Measurements from ENCODE around the gene LGALS1.

LGALS1 gene

GRCh38 chr22:37634417-37634924 is 41.0 kb upstream of the LGALS1 start:
- H3K36me3 Mint-ChIP-seq (ENCODE audit: low read depth): peaks cover 8% of the 10 kb centered on the region
- H3K4me3 Mint-ChIP-seq: peak overlapping the region; percentile 67
- H3K27me3 Mint-ChIP-seq (ENCODE audit: low read depth): no peaks in the 10 kb centered on the region
- H3K9me3 Mint-ChIP-seq: no peaks in the 10 kb centered on the region
- peaks cover 52% of the 10 kb centered on the region for H3K4me1 Mint-ChIP-seq (ENCODE audit: low read depth)
- H3K27ac Mint-ChIP-seq: peak overlapping the region; percentile 93

GRCh38 chr22:37635157-37635556 is 40.3 kb upstream of the LGALS1 start:
- Mint-ChIP-seq H3K27ac (peak overlapping the region; percentile 93), H3K4me1 (ENCODE audit: low read depth) (peaks cover 52% of the 10 kb centered on the region), H3K36me3 (ENCODE audit: low read depth) (peaks cover 8% of the 10 kb centered on the region), H3K4me3 (peak overlapping the region; percentile 26), H3K27me3 (ENCODE audit: low read depth) (no peaks in the 10 kb centered on the region), H3K9me3 (no peaks in the 10 kb centered on the region)

- peak overlapping the region; percentile 86 for H3K27ac Mint-ChIP-seq
- peak overlapping the region; percentile 54 for H3K4me3 Mint-ChIP-seq
- no peaks in the 10 kb centered on the region for H3K9me3 Mint-ChIP-seq
- no peaks in the 10 kb centered on the region for H3K27me3 Mint-ChIP-seq (ENCODE audit: low read depth)
- peaks cover 51% of the 10 kb centered on the region for H3K4me1 Mint-ChIP-seq (ENCODE audit: low read depth)
- peaks cover 10% of the 10 kb centered on the region for H3K36me3 Mint-ChIP-seq (ENCODE audit: low read depth)
Measured at GRCh38 chr22:37636186-37636948, 39.1 kb upstream of the LGALS1 start.

GRCh38 chr22:37636949-37637273 is 38.5 kb upstream of the LGALS1 start:
- Mint-ChIP-seq H3K9me3 (no peaks in the 10 kb centered on the region), H3K27ac (peak overlapping the region; percentile 86), H3K4me3 (peak overlapping the region; percentile 17)

GRCh38 chr22:37638391-37639069 is 36.9 kb upstream of the LGALS1 start:
- H3K27ac Mint-ChIP-seq: peak overlapping the region; percentile 92
- peak overlapping the region; percentile 90 for H3K4me3 Mint-ChIP-seq
- peaks cover 17% of the 10 kb centered on the region for H3K36me3 Mint-ChIP-seq (ENCODE audit: low read depth)
- H3K9me3 Mint-ChIP-seq: no peaks in the 10 kb centered on the region
- peaks cover 53% of the 10 kb centered on the region for H3K4me1 Mint-ChIP-seq (ENCODE audit: low read depth)
- H3K27me3 Mint-ChIP-seq (ENCODE audit: low read depth): no peaks in the 10 kb centered on the region

More at GRCh38 chr22:37636949-37637273, 38.5 kb upstream of the LGALS1 start:
- H3K36me3 Mint-ChIP-seq (ENCODE audit: low read depth): peaks cover 7% of the 10 kb centered on the region
- no peaks in the 10 kb centered on the region for H3K27me3 Mint-ChIP-seq (ENCODE audit: low read depth)
- peaks cover 51% of the 10 kb centered on the region for H3K4me1 Mint-ChIP-seq (ENCODE audit: low read depth)

GRCh38 chr22:37639070-37639760 is 36.2 kb upstream of the LGALS1 start, which contains the start of gene SH3BP1:
Gene SH3BP1 (plus strand): TSS chr22:37639669. CDS start chr22:37639788, 119 bp downstream.
- Mint-ChIP-seq H3K9me3 (no peaks in the 10 kb centered on the region), H3K36me3 (ENCODE audit: low read depth) (peaks cover 20% of the 10 kb centered on the region), H3K27me3 (ENCODE audit: low read depth) (no peaks in the 10 kb centered on the region), H3K27ac (peak within 1 kb of the TSS; percentile 99), H3K4me1 (ENCODE audit: low read depth) (peaks cover 51% of the 10 kb centered on the region), H3K4me3 (peak within 1 kb of the TSS; percentile 100)

GRCh38 chr22:37639771-37640590 is 35.5 kb upstream of the LGALS1 start:
- H3K27ac Mint-ChIP-seq: peak overlapping the region; percentile 99
- no peaks in the 10 kb centered on the region for H3K27me3 Mint-ChIP-seq (ENCODE audit: low read depth)
- H3K4me3 Mint-ChIP-seq: peak overlapping the region; percentile 100
- peaks cover 43% of the 10 kb centered on the region for H3K4me1 Mint-ChIP-seq (ENCODE audit: low read depth)
- H3K9me3 Mint-ChIP-seq: no peaks in the 10 kb centered on the region
- peaks cover 22% of the 10 kb centered on the region for H3K36me3 Mint-ChIP-seq (ENCODE audit: low read depth)

- peak overlapping the region; percentile 100 for H3K4me3 Mint-ChIP-seq
- no peaks in the 10 kb centered on the region for H3K9me3 Mint-ChIP-seq
- peaks cover 23% of the 10 kb centered on the region for H3K36me3 Mint-ChIP-seq (ENCODE audit: low read depth)
- peak overlapping the region; percentile 99 for H3K27ac Mint-ChIP-seq
- H3K4me1 Mint-ChIP-seq (ENCODE audit: low read depth): peaks cover 43% of the 10 kb centered on the region
- no peaks in the 10 kb centered on the region for H3K27me3 Mint-ChIP-seq (ENCODE audit: low read depth)
Measured at GRCh38 chr22:37640591-37641560, 34.6 kb upstream of the LGALS1 start.

- Mint-ChIP-seq H3K27ac (no peak overlapping the region), H3K36me3 (ENCODE audit: low read depth) (peaks cover 23% of the 10 kb centered on the region)
Measured at GRCh38 chr22:37641561-37641949, 33.9 kb upstream of the LGALS1 start.

GRCh38 chr22:37643225-37643847 is 32.1 kb upstream of the LGALS1 start:
- Mint-ChIP-seq H3K27ac (peak overlapping the region; percentile 14), H3K4me1 (ENCODE audit: low read depth) (peaks cover 21% of the 10 kb centered on the region), H3K27me3 (ENCODE audit: low read depth) (no peaks in the 10 kb centered on the region), H3K4me3 (peak overlapping the region; percentile 42), H3K9me3 (no peaks in the 10 kb centered on the region), H3K36me3 (ENCODE audit: low read depth) (peaks cover 25% of the 10 kb centered on the region)

More at GRCh38 chr22:37641561-37641949, 33.9 kb upstream of the LGALS1 start:
- Mint-ChIP-seq H3K4me1 (ENCODE audit: low read depth) (peaks cover 38% of the 10 kb centered on the region), H3K27me3 (ENCODE audit: low read depth) (no peaks in the 10 kb centered on the region), H3K4me3 (peak overlapping the region; percentile 100), H3K9me3 (no peaks in the 10 kb centered on the region)

GRCh38 chr22:37647317-37647716 is 28.1 kb upstream of the LGALS1 start:
- peaks cover 39% of the 10 kb centered on the region for H3K36me3 Mint-ChIP-seq (ENCODE audit: low read depth)
- H3K4me1 Mint-ChIP-seq (ENCODE audit: low read depth): peaks cover 9% of the 10 kb centered on the region
- H3K4me3 Mint-ChIP-seq: no peak overlapping the region
- H3K9me3 Mint-ChIP-seq: no peaks in the 10 kb centered on the region
- no peaks in the 10 kb centered on the region for H3K27me3 Mint-ChIP-seq (ENCODE audit: low read depth)
- H3K27ac Mint-ChIP-seq: no peak overlapping the region

- Mint-ChIP-seq H3K36me3 (ENCODE audit: low read depth) (peaks cover 39% of the 10 kb centered on the region), H3K4me3 (no peak overlapping the region), H3K9me3 (no peaks in the 10 kb centered on the region), H3K27ac (no peak overlapping the region), H3K4me1 (ENCODE audit: low read depth) (peaks cover 9% of the 10 kb centered on the region), H3K27me3 (ENCODE audit: low read depth) (no peaks in the 10 kb centered on the region)
Measured at GRCh38 chr22:37647928-37648327, 27.5 kb upstream of the LGALS1 start.

Data from T-helper 1 cell treated with Interleukin-12 subunit alpha and Interleukin-12 subunit beta and Interleukin-4 antibody, amounts not matched to agents 30 μg/mL and 1 μg/mL, for 36 hours (primary cell).